ENCODE results near the gene E2F3.

- TF ChIP-seq CTCF (IDR thresholded peaks at IDR 0.05): no peak
- TF ChIP-seq POLR2AphosphoS5 (IDR thresholded peaks at IDR 0.05): no peak
- no peak for TF ChIP-seq EP300 (IDR thresholded peaks at IDR 0.05)
- TF ChIP-seq POLR2A (IDR thresholded peaks at IDR 0.05): no peak
Measured at GRCh38 chr6:20386218-20386617, 15.5 kb upstream of the E2F3 start.

Measured in upper lobe of left lung (tissue), 4 donors.